Measurements from ENCODE around the gene SLCO2A1.

- TF ChIP-seq CTCF (conservative IDR thresholded peaks at IDR 0.05 in 1 of 2, IDR thresholded peaks at IDR 0.05 in 1 of 2; ENCODE audit: low read depth in 1 of 2, low read length in 2 of 2) (no peak), EZH2 (IDR thresholded peaks at IDR 0.05; ENCODE audit: low read length, missing control alignments) (no peak)
Measured at GRCh38 chr3:133987136-133987535, 42.6 kb downstream of the SLCO2A1 start.

All from fibroblast of lung (primary cell).